ENCODE results near the gene OTUD7B.

DNA sequence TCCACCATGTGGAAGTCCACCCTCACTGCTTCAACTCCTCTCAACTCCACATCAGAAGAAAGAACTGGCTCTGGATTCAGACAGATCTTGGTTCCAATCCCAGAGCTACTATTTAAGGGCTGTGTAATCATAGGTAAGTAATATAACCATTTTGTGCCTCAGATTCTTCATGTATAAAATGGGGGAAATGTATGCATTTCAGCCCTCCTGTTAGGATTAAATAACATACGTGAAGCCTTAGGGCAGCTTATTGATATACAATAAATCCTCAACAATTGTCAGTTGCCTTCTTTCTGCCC lies 23.3 kb downstream of the OTUD7B start:
- TF ChIP-seq BACH2 (CRISPR knock-in tag; IDR thresholded peaks at IDR 0.05; ENCODE audit: borderline replicate concordance): no peak
- no peak for TF ChIP-seq GLIS3 (CRISPR knock-in tag; IDR thresholded peaks at IDR 0.05)
- no peak for TF ChIP-seq PPARA (CRISPR knock-in tag; IDR thresholded peaks at IDR 0.05; ENCODE audit: borderline replicate concordance)
- TF ChIP-seq PATZ1 (CRISPR knock-in tag; IDR thresholded peaks at IDR 0.05; ENCODE audit: borderline replicate concordance): no peak
- TF ChIP-seq SNAI2 (CRISPR knock-in tag; IDR thresholded peaks at IDR 0.05): no peak
- no peak for TF ChIP-seq ZNF70 (CRISPR knock-in tag; IDR thresholded peaks at IDR 0.05)
- TF ChIP-seq RARB (CRISPR knock-in tag; IDR thresholded peaks at IDR 0.05): no peak
- no peak for TF ChIP-seq ZFP3 (CRISPR knock-in tag; IDR thresholded peaks at IDR 0.05)
- no peak for TF ChIP-seq ARNTL (CRISPR knock-in tag; IDR thresholded peaks at IDR 0.05; ENCODE audit: borderline replicate concordance, low read depth)
- no peak for TF ChIP-seq TSHZ2 (CRISPR knock-in tag; IDR thresholded peaks at IDR 0.05)
